Erythroblast (primary cell): Measurements from ENCODE around the gene CPLANE1.

Experiments
- GATA1 ChIP-seq: IDR thresholded peaks from 2 replicates; pipeline ENCODE4 v1.6.1; 2011; ENCODE audit warnings: low read depth, mild to moderate bottlenecking, control low read depth, low read length, moderate library complexity
- POLR2A ChIP-seq: IDR thresholded peaks from 2 replicates; pipeline ENCODE4 v1.6.1; 2011; ENCODE audit warnings: mild to moderate bottlenecking, low read length

DNA sequence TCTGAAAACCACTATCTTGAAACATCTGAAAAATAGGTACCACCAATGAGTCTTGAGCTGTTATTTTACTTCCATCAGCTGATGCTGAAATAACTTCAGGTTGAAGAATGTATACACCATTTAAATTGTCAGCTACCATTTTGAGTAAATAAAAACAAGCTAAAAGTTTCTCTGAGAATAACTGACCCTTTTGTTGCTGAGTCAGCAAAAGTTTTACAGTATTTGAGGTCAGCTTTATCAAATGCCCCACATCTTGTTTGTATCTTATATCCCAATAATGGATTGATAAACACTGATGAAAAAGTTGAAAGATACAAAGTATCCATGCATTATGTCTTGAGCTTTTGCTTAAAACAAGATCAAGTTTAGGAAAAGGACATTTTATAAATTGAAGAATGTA lies 22.8 kb downstream of the CPLANE1 start:
- TF ChIP-seq POLR2A (no peak), GATA1 (no peak)
